ENCODE results near the gene TPSB2. TPM values are rescaled to one million over a fixed set of nuclear protein-coding genes. Genes with fewer than 3 reads are reported as not detected.
"Not testable (repeated sequence)": the region's sequence is repeated elsewhere in the genome, so short reads cannot be mapped to it uniquely, and the experiment has no call there.

Gene TPSB2
- total and polyA plus RNA-seq, 8 donors = 0.13 to 55.5 (median 1.6) TPM; not detected in 4

GRCh38 chr16:1193825-1194581, 36.0 kb downstream of the TPSB2 start:
- ATAC-seq = no peak
- H3K27me3 ChIP-seq = peaks cover 0 to 55% of the 10 kb centered on the region in 2 donors
- H3K27ac ChIP-seq = no peak overlapping the region
- no peak for TF ChIP-seq CTCF (IDR thresholded peaks at IDR 0.05)
- no peaks in the 10 kb centered on the region for H3K36me3 ChIP-seq
- no peak overlapping the region for H3K4me3 ChIP-seq
- no peak for DNase-seq
- no peaks in the 10 kb centered on the region for H3K9me3 ChIP-seq
- H3K4me1 ChIP-seq = no peaks in the 10 kb centered on the region
- intact Hi-C loops (cut with DNase I) = loop anchor here in 1 of 2 donors (2.0 kb wide), 1 partner anchor 87 kb away; no protein-coding TSS in a partner anchor

- intact Hi-C loops (cut with DNase I) = no loop called here
- DNase-seq (no peak), ATAC-seq (no peak)
- H3K27me3 ChIP-seq = peaks cover 0 to 62% of the 10 kb centered on the region in 2 donors
- H3K4me1 ChIP-seq = no peaks in the 10 kb centered on the region
- H3K36me3 ChIP-seq = no peaks in the 10 kb centered on the region
- H3K4me3 ChIP-seq = no peak overlapping the region
- TF ChIP-seq CTCF (IDR thresholded peaks at IDR 0.05) = no peak
- no peak overlapping the region for H3K27ac ChIP-seq
- no peaks in the 10 kb centered on the region for H3K9me3 ChIP-seq
Measured at GRCh38 chr16:1193143-1193824, 36.7 kb downstream of the TPSB2 start.

- intact Hi-C loops (cut with DNase I) = no loop called here
- Histone ChIP-seq H3K9me3 (no peaks in the 10 kb centered on the region), H3K4me1 (no peaks in the 10 kb centered on the region), H3K27me3 (peaks cover 0 to 69% of the 10 kb centered on the region in 2 donors), H3K36me3 (no peaks in the 10 kb centered on the region), H3K27ac (no peak overlapping the region), H3K4me3 (no peak overlapping the region)
- no peak for TF ChIP-seq CTCF (IDR thresholded peaks at IDR 0.05)
- ATAC-seq (no peak), DNase-seq (no peak)
Measured at GRCh38 chr16:1192384-1193073, 37.5 kb downstream of the TPSB2 start.

- peaks cover 0 to 60% of the 10 kb centered on the region in 2 donors for H3K27me3 ChIP-seq
- DNase-seq; H3K4me3 ChIP-seq; H3K36me3 ChIP-seq; H3K4me1 ChIP-seq; ATAC-seq; intact Hi-C loops (cut with DNase I); H3K27ac ChIP-seq; H3K9me3 ChIP-seq: not testable (repeated sequence)
Measured at GRCh38 chr16:1190789-1191188, 39.2 kb downstream of the TPSB2 start.

- TF ChIP-seq CTCF (IDR thresholded peaks at IDR 0.05) = no peak
- no peak overlapping the region for H3K4me3 ChIP-seq
- H3K27ac ChIP-seq = no peak overlapping the region
- H3K4me1 ChIP-seq = no peaks in the 10 kb centered on the region
- no peaks in the 10 kb centered on the region for H3K36me3 ChIP-seq
- DNase-seq (no peak), ATAC-seq (no peak)
- no peaks in the 10 kb centered on the region for H3K9me3 ChIP-seq
- H3K27me3 ChIP-seq = peaks cover 0 to 52% of the 10 kb centered on the region in 2 donors
- intact Hi-C loops (cut with DNase I) = no loop called here
Measured at GRCh38 chr16:1189455-1189854, 40.5 kb downstream of the TPSB2 start.

Data from left lung (tissue), 10 donors.